HepG2 (cell line): ENCODE data around the gene GPR139. TPM values are rescaled to one million over a fixed set of nuclear protein-coding genes. Genes with fewer than 3 reads are reported as not detected.

Experiments
- ATF4 ChIP-seq, 2 experiments: fragments of 450-650 bp in 1 of 2; sonication (generic) in 1 of 2; formaldehyde crosslinking; IDR thresholded peaks; 2 replicates each; pipeline versions ENCODE4 v1.5.0 to v1.8.0; 2020 to 2022; ENCODE audit warnings: mild to moderate bottlenecking in 1 of 2, missing genetic modification reagents in 1 of 2
- GATAD2A ChIP-seq: IDR thresholded peaks from 2 replicates; pipeline ENCODE4 v1.6.1; 2016
- HES4 ChIP-seq: sonication (generic); formaldehyde crosslinking; IDR thresholded peaks from 2 replicates; pipeline ENCODE4 v1.9.0; 2021; ENCODE audit warnings: mild to moderate bottlenecking, missing genetic modification reagents, borderline replicate concordance
- LCORL ChIP-seq, 2 experiments: fragments of 450-650 bp in 1 of 2; sonication (generic) in 1 of 2; formaldehyde crosslinking in 1 of 2; IDR thresholded peaks; 2 replicates each; pipeline versions ENCODE4 v1.5.0 to v1.6.1; 2017 to 2020; ENCODE audit warnings: antibody characterized with exemption in 1 of 2, missing genetic modification reagents in 1 of 2
- NR1H2 ChIP-seq: sonication (generic); formaldehyde crosslinking; IDR thresholded peaks from 2 replicates; pipeline ENCODE4 v1.8.1; 2022; ENCODE audit warnings: low read depth, missing genetic modification reagents, borderline replicate concordance
- POLR2G ChIP-seq: fragments of 200-400 bp; formaldehyde crosslinking; IDR thresholded peaks from 2 replicates; pipeline ENCODE4 v1.6.1; 2018; ENCODE audit warnings: mild to moderate bottlenecking, low read depth, low read length, moderate library complexity
- PRDM10 ChIP-seq: sonication (generic); formaldehyde crosslinking; IDR thresholded peaks from 2 replicates; pipeline ENCODE4 v1.4.0; 2020; ENCODE audit warnings: low read depth, missing genetic modification reagents
- RBAK ChIP-seq: sonication (generic); formaldehyde crosslinking; IDR thresholded peaks from 2 replicates; pipeline ENCODE4 v1.5.1; 2020; ENCODE audit warnings: mild to moderate bottlenecking, missing genetic modification reagents
- RFXAP ChIP-seq: sonication (generic); formaldehyde crosslinking; IDR thresholded peaks from 2 replicates; pipeline ENCODE4 v1.4.0; 2020; ENCODE audit warnings: missing genetic modification reagents, borderline replicate concordance
- RORA ChIP-seq: sonication (generic); formaldehyde crosslinking; IDR thresholded peaks from 2 replicates; pipeline ENCODE4 v1.5.0; 2020; ENCODE audit warnings: mild to moderate bottlenecking, missing genetic modification reagents, moderate library complexity
- SMARCC2 ChIP-seq: fragments of 450-650 bp; IDR thresholded peaks from 2 replicates; pipeline ENCODE4 v1.6.1; 2017; ENCODE audit warnings: antibody characterized with exemption, mild to moderate bottlenecking
- ZNF10 ChIP-seq: sonication (generic); formaldehyde crosslinking; IDR thresholded peaks from 2 replicates; pipeline ENCODE4 v1.4.0; 2020; ENCODE audit warnings: mild to moderate bottlenecking, low read depth, missing genetic modification reagents, borderline replicate concordance
- ZNF101 ChIP-seq: sonication (generic); formaldehyde crosslinking; IDR thresholded peaks from 2 replicates; pipeline ENCODE4 v1.4.0; 2020; ENCODE audit warnings: mild to moderate bottlenecking, low read depth, missing genetic modification reagents, borderline replicate concordance
- ZNF136 ChIP-seq: sonication (generic); formaldehyde crosslinking; IDR thresholded peaks from 2 replicates; pipeline ENCODE4 v1.8.1; 2022; ENCODE audit warnings: low read depth, mild to moderate bottlenecking, moderate library complexity, missing genetic modification reagents
- ZNF512 ChIP-seq: sonication (generic); formaldehyde crosslinking; IDR thresholded peaks from 2 replicates; pipeline ENCODE4 v1.4.0; 2020; ENCODE audit warnings: mild to moderate bottlenecking, missing genetic modification reagents
- ZNF572 ChIP-seq: sonication (generic); formaldehyde crosslinking; IDR thresholded peaks from 2 replicates; pipeline ENCODE4 v1.5.1; 2020; ENCODE audit warnings: mild to moderate bottlenecking, missing genetic modification reagents
- ZNF629 ChIP-seq: sonication (generic); formaldehyde crosslinking; conservative IDR thresholded peaks from 2 replicates; pipeline ENCODE4 v1.5.0; 2020; ENCODE audit warnings: missing genetic modification reagents
- ZNF670 ChIP-seq: sonication (generic); formaldehyde crosslinking; IDR thresholded peaks from 2 replicates; pipeline ENCODE4 v1.8.0; 2022; ENCODE audit warnings: mild to moderate bottlenecking, missing genetic modification reagents, borderline replicate concordance
- ZNF746 ChIP-seq: sonication (generic); formaldehyde crosslinking; IDR thresholded peaks from 2 replicates; pipeline ENCODE4 v1.8.0; 2022; ENCODE audit warnings: mild to moderate bottlenecking, missing genetic modification reagents
- ZNF782 ChIP-seq: sonication (generic); formaldehyde crosslinking; IDR thresholded peaks from 2 replicates; pipeline ENCODE4 v1.4.0; 2020; ENCODE audit warnings: missing genetic modification reagents, mild to moderate bottlenecking, borderline replicate concordance
- polyA plus RNA-seq, 8 experiments: library from polyadenylated mRNA; depleted of rRNA in 3 of 8; stranded (reverse) in 7 of 8; unstranded in 1 of 8; fragments of >200 nt; fragmentation: Illumina TruSeq in 4 of 8; extraction: Trizol in 4 of 8; gene quantifications; 2 replicates each; pipeline versions ENCODE4 v1.2.1 to v1.2.3, GENCODE V29; 2011 to 2016; ENCODE audit warnings: low read depth in 4 of 8, missing spikeins in 1 of 8, mixed read lengths in 1 of 8; ENCODE audit not compliant: insufficient read depth in 1 of 8
- total RNA-seq, 5 experiments: library from RNA; depleted of rRNA; stranded (reverse); fragments of >200 nt; fragmentation: Illumina TruSeq; extraction: Trizol; gene quantifications; 2 replicates each; pipeline ENCODE4 v1.2.3, GENCODE V29; 2016; ENCODE audit warnings: low read depth in 1 of 5
- TF ChIP-seq, protein P1 (sequence below): sonication (generic); formaldehyde crosslinking; IDR thresholded peaks from 2 replicates; pipeline ENCODE4 v1.4.0; 2020; ENCODE audit warnings: missing genetic modification reagents

GPR139 gene
- total and polyA plus RNA-seq, 2 of the 13 experiments (the other 11 are each of a cell fraction or from before 2014, with no cell fraction given) = not detected

DNA sequence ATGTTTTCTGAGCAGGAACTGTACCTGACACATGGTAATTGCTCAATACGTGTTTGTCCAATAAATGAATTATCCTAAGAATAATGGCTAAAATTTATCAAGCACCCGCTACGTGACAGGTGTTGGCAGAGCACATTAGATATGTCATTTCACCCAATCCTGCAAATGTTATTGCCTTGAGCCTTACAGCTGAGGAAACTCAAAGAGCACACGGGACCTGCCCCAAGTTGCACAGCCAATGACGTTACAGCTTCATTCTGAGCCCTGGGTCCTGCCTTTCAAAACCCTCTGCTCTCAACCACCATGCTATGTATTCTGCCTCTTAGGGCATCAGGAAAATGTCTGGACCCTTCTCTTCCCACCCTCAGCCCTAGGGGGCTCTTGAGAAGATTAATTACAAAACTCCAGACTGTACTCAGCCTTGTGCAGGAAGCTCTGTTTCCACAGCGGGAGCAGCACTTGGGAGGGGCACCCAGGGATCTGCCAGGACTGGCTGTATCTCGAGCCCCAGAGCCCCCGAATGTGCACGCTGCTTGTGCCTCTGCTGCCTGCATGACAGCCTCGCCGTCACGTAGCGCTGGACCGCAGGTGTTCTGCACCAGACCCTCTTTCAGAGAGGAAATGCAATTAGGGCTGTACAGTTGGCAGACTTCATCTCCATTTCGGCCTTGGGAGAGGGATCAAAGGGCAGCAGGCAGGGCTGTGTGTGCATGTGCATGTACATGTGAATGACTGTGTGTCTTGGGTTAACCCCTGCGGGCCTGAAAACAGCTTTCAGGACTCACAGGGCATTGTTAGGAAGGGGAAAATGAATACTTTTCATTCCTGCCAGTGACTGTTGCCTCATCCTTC, 71.6 kb downstream of the GPR139 start (continued):
- no peak for TF ChIP-seq ZNF782
- no peak for TF ChIP-seq ZNF629 (CRISPR knock-in tag)
- no peak for TF ChIP-seq ZNF101 (CRISPR knock-in tag)
- no peak for TF ChIP-seq RFXAP (CRISPR knock-in tag)
- no peak for TF ChIP-seq RORA (CRISPR knock-in tag)
- peak; percentile 70 for TF ChIP-seq GATAD2A
- TF ChIP-seq ZNF512 (CRISPR knock-in tag) = no peak
- TF ChIP-seq SMARCC2 = no peak
- TF ChIP-seq RBAK (CRISPR knock-in tag) = no peak
- no peak for TF ChIP-seq PRDM10 (CRISPR knock-in tag)
- no peak for TF ChIP-seq POLR2G
- TF ChIP-seq ZNF746 (CRISPR knock-in tag) = no peak; the same call in 1 of the 2 replicates
- TF ChIP-seq ZNF136 = no peak
- no peak for TF ChIP-seq LCORL (IDR thresholded peaks at IDR 0.05)
- peak; percentile 23; the same call in 1 of the 2 replicates for TF ChIP-seq LCORL (CRISPR knock-in tag; IDR thresholded peaks at IDR 0.05)
- TF ChIP-seq ZNF10 = no peak
- TF ChIP-seq NR1H2 = no peak
- peak; percentile 62; the same call in 1 of the 2 replicates for TF ChIP-seq HES4 (CRISPR knock-in tag)
- TF ChIP-seq, protein P1, sequence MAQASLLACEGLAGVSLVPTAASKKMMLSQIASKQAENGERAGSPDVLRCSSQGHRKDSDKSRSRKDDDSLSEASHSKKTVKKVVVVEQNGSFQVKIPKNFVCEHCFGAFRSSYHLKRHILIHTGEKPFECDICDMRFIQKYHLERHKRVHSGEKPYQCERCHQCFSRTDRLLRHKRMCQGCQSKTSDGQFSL = no peak
- 0 out of 4 replicates have a peak, but pooled peaks of 1 of the 2 experiments have one; percentile 27 for TF ChIP-seq ATF4 (CRISPR knock-in tag; IDR thresholded peaks at IDR 0.05)
- no peak for TF ChIP-seq ZNF572
- peak; percentile 21; the same call in 1 of the 2 replicates for TF ChIP-seq ZNF670 (CRISPR knock-in tag)
